Stimulated activated CD4-positive, alpha-beta T cell treated with anti-CD3 and anti-CD28 coated beads, Interleukin-12 subunit alpha, Interleukin-12 subunit beta, amount 100 ng/mL, for 24 hours (primary cell): ENCODE measurements around the gene MAP1LC3B.

Experiments used
- DNase-seq, 2 experiments: peaks; one replicate each; pipeline ENCODE4 v3.0.0-alpha.2; 2020; ENCODE audit warnings: low read depth in 2 of 2

The MAP1LC3B gene

GRCh38 chr16:87431926-87432325 is 39.8 kb downstream of the MAP1LC3B start:
- no peak for DNase-seq

GRCh38 chr16:87432330-87432915 is 40.3 kb downstream of the MAP1LC3B start:
- DNase-seq: no peak

GRCh38 chr16:87434146-87434667 is 42.1 kb downstream of the MAP1LC3B start:
- no peak for DNase-seq

GRCh38 chr16:87435372-87436224 is 43.5 kb downstream of the MAP1LC3B start:
- no peak for DNase-seq

GRCh38 chr16:87436225-87437172 is 44.4 kb downstream of the MAP1LC3B start:
- DNase-seq: peak in 1 of 2 experiments; percentile 34

GRCh38 chr16:87437327-87437726 is 45.2 kb downstream of the MAP1LC3B start:
- no peak for DNase-seq

GRCh38 chr16:87437911-87438610 is 45.9 kb downstream of the MAP1LC3B start:
- DNase-seq: no peak

- no peak for DNase-seq
Observed at GRCh38 chr16:87438611-87438985, 46.5 kb downstream of the MAP1LC3B start.

- no peak for DNase-seq
Observed at GRCh38 chr16:87439926-87440325, 47.8 kb downstream of the MAP1LC3B start.

GRCh38 chr16:87441886-87442580 is 49.9 kb downstream of the MAP1LC3B start:
- DNase-seq: no peak

- DNase-seq: no peak
Observed at GRCh38 chr16:87442581-87442966, 50.4 kb downstream of the MAP1LC3B start.

- no peak for DNase-seq
Observed at GRCh38 chr16:87443016-87443415, 50.9 kb downstream of the MAP1LC3B start.

- DNase-seq: no peak
Observed at GRCh38 chr16:87443964-87444363, 51.8 kb downstream of the MAP1LC3B start.

- DNase-seq: no peak
Observed at GRCh38 chr16:87445486-87445885, 53.4 kb downstream of the MAP1LC3B start.

- no peak for DNase-seq
Observed at GRCh38 chr16:87446479-87446878, 54.3 kb downstream of the MAP1LC3B start.

- DNase-seq: no peak
Observed at GRCh38 chr16:87447323-87447722, 55.2 kb downstream of the MAP1LC3B start.

GRCh38 chr16:87448866-87449265 is 56.7 kb downstream of the MAP1LC3B start:
- DNase-seq: no peak

GRCh38 chr16:87451563-87452210 is 59.6 kb downstream of the MAP1LC3B start:
- DNase-seq: no peak

- no peak for DNase-seq
Observed at GRCh38 chr16:87453326-87453725, 61.2 kb downstream of the MAP1LC3B start.
